GM20431 (cell line): Measurements from ENCODE around the gene ZNF341.

Source experiments
- in situ Hi-C: fragments of 300-500 bp; cut with MseI, MboI; formaldehyde crosslinking; loops from one replicate; pipeline ENCODE4 v1.15.0; 2020; ENCODE audit warnings: low sequenced_read_pairs; ENCODE audit not compliant: unreplicated experiment

The ZNF341 gene

DNA sequence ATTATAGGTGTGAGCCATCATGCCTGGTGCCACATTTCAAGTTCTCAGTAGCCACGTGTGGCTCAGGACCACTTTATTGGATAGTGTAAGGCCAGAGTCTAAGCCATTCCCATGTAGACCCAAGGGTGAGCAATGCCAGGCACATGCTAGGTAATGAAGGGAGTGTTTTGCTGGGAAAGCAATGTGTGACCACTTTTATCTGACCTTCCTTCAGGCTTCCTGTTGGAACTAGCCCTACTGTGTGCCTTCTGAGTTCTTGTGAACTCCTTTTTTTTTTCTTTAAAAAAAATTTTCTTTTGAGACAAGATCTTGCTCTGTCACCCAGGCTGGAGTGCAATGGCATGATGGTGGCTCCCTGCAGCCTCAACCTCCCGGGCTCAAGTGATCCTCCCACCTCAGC, 33.3 kb downstream of the ZNF341 start:
- in situ Hi-C loops, result no loop called here

DNA sequence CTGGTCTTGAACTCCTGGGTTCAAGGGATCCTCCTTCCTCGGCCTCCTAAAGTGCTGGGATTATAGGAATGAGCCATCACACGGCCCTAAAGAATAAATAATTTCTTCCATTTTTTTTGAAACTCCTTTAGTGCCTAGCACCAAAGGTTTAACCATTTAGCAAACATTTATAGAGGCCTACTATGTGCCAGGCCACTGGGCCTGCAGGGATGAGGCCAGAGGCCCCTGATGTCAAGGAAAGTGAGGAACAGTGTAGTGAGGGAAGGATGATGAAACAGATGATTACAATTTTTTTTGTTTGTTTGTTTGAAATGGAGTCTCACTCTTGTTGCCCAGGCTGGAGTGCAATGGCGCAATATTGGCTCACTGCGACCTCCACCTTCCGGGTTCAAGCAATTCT, 33.8 kb downstream of the ZNF341 start:
- in situ Hi-C loops, result no loop called here

DNA sequence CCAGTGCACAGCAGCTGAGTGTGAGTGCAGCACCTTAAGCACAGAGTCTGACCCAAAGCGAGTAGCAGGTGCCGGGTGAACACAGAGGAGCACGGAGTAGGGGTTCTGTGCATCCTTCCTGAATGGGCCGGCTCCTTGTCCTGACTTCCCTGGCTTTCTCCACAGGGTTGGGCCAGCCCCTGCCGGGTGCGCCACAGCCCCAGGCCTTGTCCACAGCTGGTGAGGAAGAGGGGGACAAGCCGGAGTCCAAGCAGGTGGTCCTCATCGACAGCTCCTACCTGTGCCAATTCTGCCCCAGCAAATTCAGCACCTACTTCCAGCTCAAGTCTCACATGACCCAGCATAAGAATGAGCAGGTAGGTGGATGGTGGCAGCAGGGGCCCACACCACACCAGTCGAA, 34.9 kb downstream of the ZNF341 start:
- in situ Hi-C loops, result no loop called here

- in situ Hi-C loops, result no loop called here
Observed at GRCh38 chr20:33767777-33768138, 36.0 kb downstream of the ZNF341 start.

- in situ Hi-C loops, result no loop called here
Observed at GRCh38 chr20:33769043-33769442, 37.2 kb downstream of the ZNF341 start.

DNA sequence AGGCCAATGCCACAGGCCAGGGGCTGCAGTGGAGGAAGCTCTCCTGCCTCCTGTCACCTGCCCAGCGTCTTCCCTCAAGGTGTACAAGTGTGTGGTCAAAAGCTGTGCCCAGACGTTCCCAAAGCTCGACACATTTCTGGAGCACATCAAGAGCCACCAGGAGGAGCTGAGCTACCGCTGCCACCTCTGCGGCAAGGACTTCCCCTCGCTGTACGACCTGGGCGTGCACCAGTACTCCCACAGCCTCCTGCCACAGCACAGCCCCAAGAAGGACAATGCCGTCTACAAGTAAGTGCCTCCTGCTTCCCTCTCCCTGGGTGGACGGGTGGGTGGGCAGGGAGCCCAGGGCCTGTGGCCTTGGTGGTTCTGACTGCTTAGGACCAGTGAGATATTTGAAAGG, 38.2 kb downstream of the ZNF341 start:
- in situ Hi-C loops, result no loop called here

DNA sequence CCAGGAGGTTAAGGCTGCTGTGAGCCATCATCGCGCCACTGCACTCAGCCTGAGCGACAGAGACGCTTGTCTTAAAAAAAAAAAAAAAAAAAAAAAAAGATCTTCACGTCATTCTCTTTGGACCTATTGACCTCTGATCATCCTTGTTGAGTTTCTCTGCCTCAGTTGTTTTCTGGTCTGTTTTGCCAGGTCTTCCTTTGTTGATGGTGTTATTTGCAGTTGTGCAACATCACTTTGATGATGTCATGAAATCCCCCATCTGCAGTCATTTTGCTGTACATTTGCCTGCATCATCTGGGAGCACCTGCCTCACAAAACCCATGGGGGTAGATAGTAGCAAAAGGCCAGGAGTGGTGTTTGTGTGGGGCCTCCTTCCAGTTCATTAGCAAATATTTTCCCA, 40.1 kb downstream of the ZNF341 start:
- in situ Hi-C loops, result no loop called here

DNA sequence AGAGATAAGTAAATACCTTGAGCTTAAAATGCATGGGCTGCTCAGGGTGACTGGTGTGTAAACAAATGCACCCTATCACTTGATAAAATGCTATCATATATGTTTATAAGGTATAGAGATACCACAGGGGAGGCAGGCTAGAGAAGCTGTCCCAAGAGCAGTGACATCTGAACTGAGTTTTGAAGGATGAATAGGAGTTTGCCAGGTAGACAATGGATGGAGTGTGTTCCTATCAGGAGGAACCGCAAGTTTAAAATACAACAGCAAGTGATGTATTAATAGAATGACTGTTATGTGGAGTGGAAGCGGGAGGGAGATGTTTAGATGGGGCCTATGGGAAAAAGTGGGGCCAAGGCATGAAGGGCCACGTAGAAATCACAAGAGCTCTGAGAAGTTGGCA, 40.6 kb downstream of the ZNF341 start:
- in situ Hi-C loops, result no loop called here

DNA sequence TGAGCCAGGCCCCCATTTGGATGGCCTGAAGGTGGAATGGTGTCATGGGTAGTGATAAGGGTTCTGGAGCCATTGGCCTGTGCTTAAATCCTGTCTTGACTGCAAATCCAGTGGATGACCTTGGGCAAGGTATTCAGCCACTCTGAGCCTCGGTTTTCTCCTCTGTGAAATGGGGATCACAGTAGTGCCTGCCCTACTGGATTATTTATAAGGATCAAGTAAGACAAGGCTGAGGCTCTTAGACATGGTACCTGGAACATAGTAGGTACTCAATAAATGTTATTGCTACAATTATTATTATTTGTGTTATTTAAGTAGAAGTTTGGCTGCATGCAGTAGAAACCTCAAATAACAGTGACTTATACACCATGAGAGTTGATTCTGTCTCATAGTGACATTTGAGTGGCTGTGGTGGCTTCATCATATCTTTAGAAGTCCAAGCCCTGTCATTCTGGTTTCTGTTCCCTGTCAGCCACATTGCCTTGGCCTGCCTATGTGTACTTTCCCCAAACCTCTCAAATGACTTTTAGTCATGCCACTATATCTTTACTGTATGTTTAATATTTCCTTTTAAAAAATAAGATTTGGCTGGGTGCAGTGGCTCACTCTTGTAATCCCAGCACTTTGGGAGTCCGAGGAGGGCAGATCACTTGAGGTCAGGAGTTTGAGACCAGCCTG, 41.8 kb downstream of the ZNF341 start:
- in situ Hi-C loops, result no loop called here

- in situ Hi-C loops, result no loop called here
Observed at GRCh38 chr20:33777816-33778215, 46.0 kb downstream of the ZNF341 start.

GRCh38 chr20:33781133-33781532, 49.3 kb downstream of the ZNF341 start:
- in situ Hi-C loops, result no loop called here

GRCh38 chr20:33781945-33782344, 50.1 kb downstream of the ZNF341 start:
- in situ Hi-C loops, result no loop called here

GRCh38 chr20:33783256-33783655, 51.5 kb downstream of the ZNF341 start:
- in situ Hi-C loops, result no loop called here

GRCh38 chr20:33783818-33784217, 52.0 kb downstream of the ZNF341 start:
- in situ Hi-C loops, result no loop called here

GRCh38 chr20:33784225-33784624, 52.4 kb downstream of the ZNF341 start:
- in situ Hi-C loops, result no loop called here

GRCh38 chr20:33785503-33785902, 53.7 kb downstream of the ZNF341 start:
- in situ Hi-C loops, result no loop called here

GRCh38 chr20:33787253-33787891, 55.6 kb downstream of the ZNF341 start:
- in situ Hi-C loops, result no loop called here

- in situ Hi-C loops, result no loop called here
Observed at GRCh38 chr20:33788351-33789049, 56.7 kb downstream of the ZNF341 start.

DNA sequence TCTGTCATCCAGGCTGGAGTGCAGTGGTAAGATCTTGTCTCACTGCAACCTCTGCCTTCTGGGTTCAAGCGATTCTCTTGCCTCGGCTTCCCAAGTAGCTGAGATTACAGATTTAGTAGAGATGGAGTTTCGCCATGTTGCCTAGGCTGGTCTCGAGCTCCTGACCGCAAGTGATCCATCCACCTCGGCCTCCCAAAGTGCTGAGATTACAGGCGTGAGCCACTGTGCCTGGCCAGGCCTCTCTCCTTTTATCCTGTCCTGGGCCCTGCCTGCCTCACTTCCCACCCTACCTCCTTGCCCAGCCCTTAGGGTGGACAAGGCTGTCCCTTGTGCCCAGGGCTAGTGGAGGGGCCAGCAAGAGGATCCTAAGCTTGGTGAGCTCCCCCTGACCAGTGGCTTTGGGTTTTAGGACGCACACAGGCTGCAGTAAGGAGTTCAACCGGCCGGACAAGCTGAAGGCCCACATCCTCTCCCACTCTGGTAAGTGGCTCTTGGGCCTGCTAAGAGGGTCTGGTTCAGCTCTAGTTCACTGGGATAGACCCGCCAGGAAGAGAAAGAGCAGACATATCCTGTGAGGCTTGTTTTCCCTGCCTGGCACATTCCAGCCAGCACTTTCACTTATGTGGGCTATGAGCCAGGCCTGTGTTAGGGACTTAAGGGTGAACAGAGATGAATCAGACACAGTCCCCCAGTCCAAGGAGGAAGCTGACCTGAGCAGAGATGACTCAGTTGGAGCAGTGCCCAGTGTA, 57.5 kb downstream of the ZNF341 start:
- in situ Hi-C loops, result no loop called here

DNA sequence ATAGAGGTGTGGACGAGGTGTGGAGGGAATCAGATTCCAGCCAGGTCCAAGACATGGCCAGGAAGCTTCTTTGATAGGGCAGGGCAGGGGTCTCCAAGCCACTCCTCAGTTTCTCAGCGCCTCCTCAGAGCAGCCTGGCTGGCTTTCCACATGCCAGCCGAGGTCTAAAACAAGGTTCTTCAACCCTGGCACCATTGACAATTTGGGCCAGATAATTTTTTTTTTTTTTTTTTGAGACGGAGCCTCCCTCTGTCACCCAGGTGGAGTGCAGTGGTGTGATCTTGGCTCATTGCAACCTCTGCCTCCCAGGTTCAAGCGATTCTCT, 58.0 kb downstream of the ZNF341 start:
- in situ Hi-C loops, result no loop called here

DNA sequence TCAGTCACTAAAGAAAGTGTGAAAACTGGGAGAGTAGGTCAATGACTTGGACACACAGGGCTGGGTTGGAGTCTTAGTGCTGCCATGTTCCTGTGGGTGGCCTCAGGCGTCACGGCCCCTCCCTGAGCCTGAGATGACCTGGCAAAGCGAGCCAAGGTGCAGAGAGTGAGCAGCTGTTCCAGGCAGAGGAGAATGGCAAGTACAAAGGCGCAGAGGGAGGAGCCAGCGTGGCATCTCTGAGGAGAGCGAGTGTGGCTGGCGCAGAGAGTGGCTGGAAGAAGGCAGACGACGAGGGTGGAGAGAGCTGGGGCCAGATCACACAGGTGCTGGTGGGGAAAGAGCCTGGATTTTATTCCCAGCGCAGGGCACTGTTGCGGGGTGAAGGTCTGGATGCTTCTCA, 58.8 kb downstream of the ZNF341 start:
- in situ Hi-C loops, result no loop called here
